Right atrium auricular region (tissue), 2 donors: ENCODE data around the gene SMPDL3A. TPM values are rescaled to one million over a fixed set of nuclear protein-coding genes. Genes with fewer than 3 reads are reported as not detected.

Source experiments
- DNase-seq: peaks from one replicate; pipeline ENCODE4 v3.0.0-alpha.2; 2019; ENCODE audit warnings: low spot score
- H3K27ac ChIP-seq, 2 donors: fragments of 200-600 bp; sonication (generic); 1 replicate in 1 of 2; 2 replicates in 1 of 2; pipeline ENCODE4 v1.5.1; 2016 to 2019
- H3K27me3 ChIP-seq, 2 donors: fragments of 200-600 bp; sonication (generic); one replicate each; pipeline versions ENCODE4 v1.5.1 to v1.6.0; 2017 to 2019
- H3K36me3 ChIP-seq: fragments of 200-600 bp; sonication (generic); one replicate; pipeline ENCODE4 v1.5.1; 2016
- H3K4me1 ChIP-seq, 2 donors: fragments of 200-600 bp; sonication (generic); one replicate each; pipeline versions ENCODE4 v1.5.1 to v1.6.0; 2017 to 2019
- H3K4me3 ChIP-seq, 2 donors: fragments of 200-600 bp; sonication (generic); 1 replicate in 1 of 2; 2 replicates in 1 of 2; pipeline ENCODE4 v1.5.1; 2017 to 2019; ENCODE audit warnings: mild to moderate bottlenecking in 1 of 2, moderate library complexity in 1 of 2
- H3K9me3 ChIP-seq, 2 donors: fragments of 200-600 bp; sonication (generic); one replicate each; pipeline ENCODE4 v1.5.1; 2019
- total RNA-seq, 2 donors: library from RNA; depleted of rRNA; stranded (reverse); fragments of >200 nt; gene quantifications; one replicate each; pipeline ENCODE4 v1.1.0, GENCODE V29; 2016
- TF ChIP-seq, protein P1 (sequence below), 2 donors: fragments of 200-600 bp; sonication (generic); IDR thresholded peaks; one replicate each; pipeline ENCODE4 v1.5.1; 2019; ENCODE audit warnings: antibody characterized with exemption in 2 of 2

Gene SMPDL3A
- total RNA-seq, 2 donors from 2014 or later, result 4.9 to 6.6 TPM

DNA sequence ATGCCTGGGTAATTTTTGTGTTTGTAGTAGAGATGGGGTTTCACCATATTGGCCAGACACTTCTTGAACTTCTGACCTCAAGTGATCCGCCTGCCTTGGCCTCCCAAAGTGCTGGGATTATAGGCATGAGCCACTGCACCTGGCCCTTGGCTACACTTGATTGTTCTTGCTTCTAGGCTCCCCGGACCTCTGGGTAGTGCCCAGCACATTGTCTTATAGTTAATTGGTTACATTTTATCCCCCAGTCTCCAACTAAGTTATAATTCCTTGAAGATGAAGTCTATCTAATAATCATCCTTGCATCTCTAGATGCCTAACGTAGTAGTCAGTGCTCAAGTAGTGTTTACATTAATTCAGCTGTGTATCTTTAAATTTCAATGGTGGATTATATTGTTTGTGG is 11.8 kb downstream of the SMPDL3A start:
- Histone ChIP-seq H3K4me1 (peaks cover 0 to 7% of the 10 kb centered on the region in 2 donors), H3K4me3 (no peak overlapping the region), H3K9me3 (no peaks in the 10 kb centered on the region), H3K27ac (no peak overlapping the region), H3K27me3 (no peaks in the 10 kb centered on the region), H3K36me3 (peaks cover 8% of the 10 kb centered on the region)
- TF ChIP-seq, protein P1, sequence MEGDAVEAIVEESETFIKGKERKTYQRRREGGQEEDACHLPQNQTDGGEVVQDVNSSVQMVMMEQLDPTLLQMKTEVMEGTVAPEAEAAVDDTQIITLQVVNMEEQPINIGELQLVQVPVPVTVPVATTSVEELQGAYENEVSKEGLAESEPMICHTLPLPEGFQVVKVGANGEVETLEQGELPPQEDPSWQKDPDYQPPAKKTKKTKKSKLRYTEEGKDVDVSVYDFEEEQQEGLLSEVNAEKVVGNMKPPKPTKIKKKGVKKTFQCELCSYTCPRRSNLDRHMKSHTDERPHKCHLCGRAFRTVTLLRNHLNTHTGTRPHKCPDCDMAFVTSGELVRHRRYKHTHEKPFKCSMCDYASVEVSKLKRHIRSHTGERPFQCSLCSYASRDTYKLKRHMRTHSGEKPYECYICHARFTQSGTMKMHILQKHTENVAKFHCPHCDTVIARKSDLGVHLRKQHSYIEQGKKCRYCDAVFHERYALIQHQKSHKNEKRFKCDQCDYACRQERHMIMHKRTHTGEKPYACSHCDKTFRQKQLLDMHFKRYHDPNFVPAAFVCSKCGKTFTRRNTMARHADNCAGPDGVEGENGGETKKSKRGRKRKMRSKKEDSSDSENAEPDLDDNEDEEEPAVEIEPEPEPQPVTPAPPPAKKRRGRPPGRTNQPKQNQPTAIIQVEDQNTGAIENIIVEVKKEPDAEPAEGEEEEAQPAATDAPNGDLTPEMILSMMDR (IDR thresholded peaks at IDR 0.05), result no peak
- no peak for DNase-seq

DNA sequence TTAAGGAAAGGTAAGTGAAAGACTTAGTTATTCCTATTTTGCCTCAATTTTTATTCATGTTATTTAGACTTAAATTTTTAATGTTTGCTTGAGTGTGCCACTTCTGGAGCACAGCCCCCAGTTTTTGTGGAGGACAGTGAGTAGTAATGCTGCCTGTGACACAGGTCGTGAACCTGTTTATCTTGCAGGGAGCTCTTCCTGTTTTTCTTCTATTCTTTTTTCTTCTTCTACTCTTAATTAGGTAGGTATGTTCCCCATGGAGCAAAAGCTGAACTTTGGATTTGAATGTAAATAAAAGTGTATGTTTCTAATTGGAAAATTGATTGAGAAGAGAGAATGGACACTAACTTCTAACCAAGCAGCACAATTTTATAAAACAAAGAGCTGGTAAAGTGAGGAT is 12.3 kb downstream of the SMPDL3A start:
- Histone ChIP-seq H3K9me3 (no peaks in the 10 kb centered on the region), H3K4me3 (no peak overlapping the region), H3K36me3 (peaks cover 8% of the 10 kb centered on the region), H3K27me3 (no peaks in the 10 kb centered on the region), H3K4me1 (peaks cover 0 to 7% of the 10 kb centered on the region in 2 donors), H3K27ac (no peak overlapping the region)
- DNase-seq, result no peak
- TF ChIP-seq, protein P1 (IDR thresholded peaks at IDR 0.05), result no peak

DNA sequence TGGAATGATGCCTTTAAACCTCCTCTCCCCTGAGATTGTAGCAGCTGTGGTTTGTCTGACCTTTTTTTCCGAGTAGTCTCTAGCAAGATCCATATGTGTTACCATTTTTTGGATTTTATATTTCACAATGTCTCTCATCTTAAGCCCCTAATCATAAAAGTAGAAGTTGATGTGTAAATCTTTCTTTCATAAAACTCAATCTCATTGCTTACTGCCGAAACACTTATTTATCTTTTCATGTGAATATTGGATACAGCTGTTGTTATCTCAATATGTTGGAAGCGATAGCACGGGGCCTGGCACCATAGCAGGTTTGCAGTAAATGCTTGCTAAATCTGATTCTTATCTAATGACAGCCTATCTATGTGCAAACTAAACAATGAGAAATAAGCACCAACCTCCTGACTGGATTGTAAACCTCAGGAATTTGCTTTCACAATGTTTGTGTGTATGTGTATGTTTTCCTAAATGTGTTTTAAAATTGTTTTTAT is 14.2 kb downstream of the SMPDL3A start:
- Histone ChIP-seq H3K27ac (no peak overlapping the region), H3K4me1 (peaks cover 0 to 7% of the 10 kb centered on the region in 2 donors), H3K9me3 (no peaks in the 10 kb centered on the region), H3K4me3 (no peak overlapping the region), H3K36me3 (peaks cover 8% of the 10 kb centered on the region), H3K27me3 (no peaks in the 10 kb centered on the region)
- TF ChIP-seq, protein P1 (IDR thresholded peaks at IDR 0.05), result no peak
- DNase-seq, result no peak

DNA sequence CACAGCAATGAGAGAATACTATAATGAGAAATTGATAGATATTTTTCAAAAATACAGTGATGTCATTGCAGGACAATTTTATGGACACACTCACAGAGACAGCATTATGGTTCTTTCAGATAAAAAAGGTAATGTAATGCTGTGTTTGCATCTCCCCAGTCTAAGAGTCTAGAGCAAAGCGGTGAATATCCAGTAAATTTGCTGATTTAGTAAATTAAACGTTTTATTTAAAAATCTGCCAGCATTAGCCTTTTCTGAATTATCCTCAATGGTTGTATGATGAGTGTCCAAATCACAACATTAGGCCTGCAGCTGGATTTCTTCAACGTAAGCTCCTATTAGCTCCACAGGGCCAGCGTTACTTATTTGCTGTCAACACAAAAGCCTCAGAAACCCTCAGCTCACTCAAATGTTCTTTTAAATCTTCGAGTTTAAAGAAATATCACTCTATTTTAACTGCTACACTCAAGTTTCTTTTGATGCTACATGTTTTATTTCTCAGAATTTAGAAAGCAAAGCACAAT is 16.0 kb downstream of the SMPDL3A start:
- Histone ChIP-seq H3K36me3 (peaks cover 8% of the 10 kb centered on the region), H3K27ac (no peak overlapping the region)

DNA sequence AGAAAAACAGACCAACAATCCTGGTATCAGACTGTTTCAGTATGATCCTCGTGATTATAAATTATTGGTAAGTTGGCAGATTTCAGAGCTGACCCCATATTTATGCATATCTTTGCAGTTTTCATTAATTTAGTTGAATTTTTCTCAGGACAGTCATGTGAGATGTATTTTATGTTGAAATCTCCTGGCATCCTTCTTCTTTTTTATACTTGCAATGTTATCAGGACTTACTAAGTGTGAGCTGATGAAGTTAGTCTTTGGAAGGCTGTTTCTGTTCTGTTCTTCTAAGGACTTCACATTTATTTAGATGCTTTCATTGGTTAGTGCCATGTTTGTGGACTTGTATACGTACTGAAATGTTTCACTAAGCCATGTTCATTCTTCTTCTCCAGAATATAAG is 17.2 kb downstream of the SMPDL3A start:
- Histone ChIP-seq H3K36me3 (peaks cover 8% of the 10 kb centered on the region), H3K27me3 (no peaks in the 10 kb centered on the region), H3K9me3 (no peaks in the 10 kb centered on the region), H3K27ac (no peak overlapping the region), H3K4me1 (no peaks in the 10 kb centered on the region), H3K4me3 (no peak overlapping the region)
- DNase-seq, result no peak
- TF ChIP-seq, protein P1 (IDR thresholded peaks at IDR 0.05), result no peak

More for the DNA sequence above, 16.0 kb downstream of the SMPDL3A start:
- TF ChIP-seq, protein P1 (IDR thresholded peaks at IDR 0.05), result no peak
- Histone ChIP-seq H3K4me3 (no peak overlapping the region), H3K4me1 (no peaks in the 10 kb centered on the region), H3K27me3 (no peaks in the 10 kb centered on the region), H3K9me3 (no peaks in the 10 kb centered on the region)
- no peak for DNase-seq
